A549 (cell line): ENCODE measurements around the gene ZNF558. TPM values are rescaled to one million over a fixed set of nuclear protein-coding genes. Genes with fewer than 3 reads are reported as not detected.
"Not testable (repeated sequence)": the region's sequence is repeated elsewhere in the genome, so short reads cannot be mapped to it uniquely, and the experiment has no call there.

ENCODE experiments used
- ATAC-seq, 2 experiments: fragments of 200-7000 bp in 1 of 2; fragments of >200 bp in 1 of 2; cut with Nextera tagmentation in 1 of 2; cut with Tn5 transposase in 1 of 2; 3 replicates each; pipeline versions ENCODE4 v1.8.0 to v1.9.1; 2018 to 2020; ENCODE audit warnings: mild to moderate bottlenecking in 1 of 2, moderate library complexity in 1 of 2
- CTCF ChIA-PET: fragments of 300-600 bp; sonication (Branson Sonifier 250); formaldehyde crosslinking; extraction: SDS; loops from one replicate; lab custom pipeline; 2021; ENCODE audit warnings: antibody characterized with exemption, inconsistent platforms; lab: Yijun Ruan, JAX
- POLR2A ChIA-PET: fragments of 350-600 bp; formaldehyde crosslinking; extraction: SDS; loops from one replicate; lab custom pipeline; 2021; ENCODE audit warnings: antibody characterized with exemption, inconsistent platforms; lab: Yijun Ruan, JAX
- DNase-seq, 2 experiments: peaks; one replicate each; pipeline versions ENCODE4 v3.0.0 to v3.0.0-alpha.2; 2011 to 2016; ENCODE audit warnings: low read depth in 1 of 2, low spot score in 1 of 2
- FAIRE-seq: peaks from 2 replicates; lab custom pipeline; 2011; peaks lifted over from hg19 to GRCh38; lab: Jason Lieb, UNC
- H3K27ac ChIP-seq, 2 experiments: fragments of >200 bp; sonication (Bioruptor Twin); formaldehyde crosslinking; 3 replicates each; pipeline ENCODE4 v1.5.1; 2016 to 2017
- H3K4me1 ChIP-seq: fragments of >200 bp; sonication (Bioruptor Twin); formaldehyde crosslinking; 3 replicates; pipeline ENCODE4 v1.6.1; 2016
- H3K4me2 ChIP-seq: fragments of >200 bp; sonication (Bioruptor Twin); formaldehyde crosslinking; 3 replicates; pipeline ENCODE4 v1.6.1; 2016
- H3K4me3 ChIP-seq: fragments of >200 bp; sonication (Bioruptor Twin); formaldehyde crosslinking; 3 replicates; pipeline ENCODE4 v1.5.1; 2016
- H3K9me3 ChIP-seq: fragments of >200 bp; sonication (Bioruptor Twin); formaldehyde crosslinking; 3 replicates; pipeline ENCODE4 v1.6.1; 2016
- CBX8 ChIP-seq: fragments of 200-600 bp; sonication (generic); IDR thresholded peaks from 2 replicates; pipeline ENCODE4 v1.6.1; 2016
- CHD2 ChIP-seq: fragments of 150-350 bp; IDR thresholded peaks from 2 replicates; pipeline ENCODE4 v1.6.1; 2014; ENCODE audit warnings: low read length; ENCODE audit not compliant: partially characterized antibody
- CHD4 ChIP-seq: fragments of 200-600 bp; sonication (generic); IDR thresholded peaks from 2 replicates; pipeline ENCODE4 v1.6.1; 2016; ENCODE audit warnings: antibody characterized with exemption, mild to moderate bottlenecking, borderline replicate concordance
- ELK1 ChIP-seq: fragments of 150-350 bp; IDR thresholded peaks from 2 replicates; pipeline ENCODE4 v1.6.1; 2014; ENCODE audit warnings: low read depth, mild to moderate bottlenecking, low read length
- GATA3 ChIP-seq: IDR thresholded peaks from 2 replicates; pipeline ENCODE4 v1.6.1; 2012; ENCODE audit warnings: borderline replicate concordance
- KDM1A ChIP-seq: fragments of 200-600 bp; sonication (generic); IDR thresholded peaks from 2 replicates; pipeline ENCODE4 v1.6.1; 2016; ENCODE audit warnings: low read depth, mild to moderate bottlenecking
- MAFK ChIP-seq: fragments of 450-650 bp; IDR thresholded peaks from 2 replicates; pipeline ENCODE4 v1.6.1; 2014; ENCODE audit not compliant: partially characterized antibody
- MAZ ChIP-seq: fragments of 150-350 bp; IDR thresholded peaks from 2 replicates; pipeline ENCODE4 v1.6.1; 2014; ENCODE audit warnings: antibody characterized with exemption, low read depth, low read length, borderline replicate concordance
- NFE2L2 ChIP-seq: fragments of 150-350 bp; conservative IDR thresholded peaks from 2 replicates; pipeline ENCODE4 v1.6.1; 2014; ENCODE audit warnings: low read length
- POLR2A ChIP-seq: IDR thresholded peaks from 2 replicates; pipeline ENCODE4 v1.6.1; 2012; ENCODE audit warnings: mild to moderate bottlenecking, low read length
- RCOR1 ChIP-seq: fragments of 150-350 bp; IDR thresholded peaks from 2 replicates; pipeline ENCODE4 v1.6.1; 2014; ENCODE audit warnings: antibody characterized with exemption, low read length, low read depth
- SREBF2 ChIP-seq: fragments of 450-650 bp; IDR thresholded peaks from 2 replicates; pipeline ENCODE4 v1.6.1; 2014; ENCODE audit warnings: mild to moderate bottlenecking, moderate library complexity
- TP53 ChIP-seq: fragments of 250-450 bp; sonication (Bioruptor Pico); IDR thresholded peaks from 2 replicates; pipeline ENCODE4 v1.5.0; 2021; ENCODE audit warnings: mild to moderate bottlenecking, moderate library complexity
- ZFP36 ChIP-seq: fragments of 450-650 bp; IDR thresholded peaks from 2 replicates; pipeline ENCODE4 v1.6.1; 2014; ENCODE audit warnings: borderline replicate concordance; ENCODE audit not compliant: partially characterized antibody
- WGBS: methylation state at CpG from one replicate; pipeline ENCODE4 v1.1.6; 2017; ENCODE audit errors: missing lambda C conversion rate; 5-methylcytosine and 5-hydroxymethylcytosine counted together
- polyA plus RNA-seq, 4 experiments: library from polyadenylated mRNA; depleted of rRNA in 3 of 4; stranded (reverse); fragments of >200 nt; fragmentation: RNase III in 1 of 4; extraction: RNeasy Plus Mini Kit Qiagen cat#74134 plus additional on column Dnase treatment in 1 of 4; gene quantifications; 2 replicates in 3 of 4; 3 replicates in 1 of 4; pipeline ENCODE4 v1.2.3, GENCODE V29; 2011 to 2017
- small RNA-seq, 6 experiments: library from RNA; depleted of rRNA; stranded (forward); fragments of <200 nt; gene quantifications; one replicate each; pipeline ENCODE3, GENCODE V24; 2012

Gene ZNF558
- polyA plus RNA-seq, 2 of the 4 experiments (the other 2 are of a cell fraction): 8.8 to 30.9 TPM

- TF ChIP-seq GATA3: no peak
These were observed 25.4 kb downstream of the ZNF558 start (continued) for GRCh38 chr19:8806661-8807060.

DNA sequence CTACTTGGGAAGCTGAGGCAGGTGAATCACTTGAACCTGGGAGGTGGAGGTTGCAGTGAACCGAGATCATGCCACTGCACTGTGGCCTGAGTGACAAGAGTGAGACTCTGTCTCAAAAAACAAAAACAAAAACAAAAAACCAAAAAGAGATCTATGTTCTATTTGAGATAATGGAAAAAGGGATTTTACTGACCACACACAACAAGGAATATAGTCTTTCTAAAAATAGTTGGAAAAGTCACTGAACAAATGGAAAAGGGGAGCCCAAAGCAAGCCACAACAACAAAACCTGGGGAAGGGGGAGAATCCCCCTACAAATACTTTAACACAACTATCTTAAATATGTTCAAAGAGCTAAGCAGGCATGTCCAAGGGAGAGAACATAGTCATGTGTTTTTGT is 37.3 kb downstream of the ZNF558 start:
- WGBS: 0% methylated on average over 1 of the region's 1 CpG
- POLR2A ChIA-PET: no interaction called here
- CTCF ChIA-PET: no interaction called here

DNA sequence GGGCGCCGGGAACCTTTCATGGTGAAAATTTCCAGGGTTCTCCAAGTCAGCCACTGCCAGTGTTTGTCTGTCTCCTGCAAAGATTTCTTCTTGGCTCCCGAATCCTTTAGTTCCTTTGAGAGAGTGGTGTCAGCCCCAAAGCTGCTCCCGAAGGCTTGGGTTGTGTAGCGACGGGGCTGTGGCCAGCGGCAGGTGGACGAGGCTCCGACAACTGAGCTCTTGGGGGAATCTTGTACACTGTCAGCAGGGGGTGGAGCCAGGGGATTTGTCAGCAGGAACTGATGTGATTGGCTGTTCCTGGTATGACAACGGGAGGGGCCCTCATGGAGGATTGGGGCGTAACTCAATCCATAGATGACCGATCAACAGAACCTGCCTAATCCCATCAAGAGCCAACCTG is 58.5 kb downstream of the ZNF558 start:
- H3K27ac ChIP-seq, DNase-seq, H3K4me1 ChIP-seq, H3K9me3 ChIP-seq, ATAC-seq, FAIRE-seq, POLR2A ChIA-PET, CTCF ChIA-PET, H3K4me3 ChIP-seq, H3K4me2 ChIP-seq: not testable (repeated sequence)
- no CpG with 5 or more reads among the region's 12 CpGs for WGBS

More for the DNA sequence above, 37.3 kb downstream of the ZNF558 start:
- Histone ChIP-seq H3K4me2 (no peak overlapping the region), H3K4me1 (no peaks in the 10 kb centered on the region), H3K9me3 (peaks cover 12% of the 10 kb centered on the region; the same call in 1 of the 3 replicates), H3K27ac (no peak overlapping the region), H3K4me3 (no peak overlapping the region)
- DNase-seq (no peak), FAIRE-seq (no peak), ATAC-seq (no peak)
- TF ChIP-seq CHD2: no peak
- TF ChIP-seq TP53 (CRISPR knock-in tag): no peak
- TF ChIP-seq SREBF2: no peak
- no peak for TF ChIP-seq CBX8
- TF ChIP-seq MAFK: no peak
- no peak for TF ChIP-seq ZFP36
- no peak for TF ChIP-seq MAZ
- TF ChIP-seq RCOR1: no peak
- no peak for TF ChIP-seq CHD4
- TF ChIP-seq POLR2A: no peak
- TF ChIP-seq NFE2L2: no peak
- TF ChIP-seq ELK1: no peak
- no peak for TF ChIP-seq KDM1A

GRCh38 chr19:8769265-8769664 is 62.8 kb downstream of the ZNF558 start:
- H3K4me1 ChIP-seq, H3K27ac ChIP-seq, POLR2A ChIA-PET, H3K4me2 ChIP-seq, H3K9me3 ChIP-seq, ATAC-seq, FAIRE-seq, CTCF ChIA-PET, H3K4me3 ChIP-seq, DNase-seq: not testable (repeated sequence)
- 29% methylated on average over 4 of the region's 8 CpGs for WGBS

DNA sequence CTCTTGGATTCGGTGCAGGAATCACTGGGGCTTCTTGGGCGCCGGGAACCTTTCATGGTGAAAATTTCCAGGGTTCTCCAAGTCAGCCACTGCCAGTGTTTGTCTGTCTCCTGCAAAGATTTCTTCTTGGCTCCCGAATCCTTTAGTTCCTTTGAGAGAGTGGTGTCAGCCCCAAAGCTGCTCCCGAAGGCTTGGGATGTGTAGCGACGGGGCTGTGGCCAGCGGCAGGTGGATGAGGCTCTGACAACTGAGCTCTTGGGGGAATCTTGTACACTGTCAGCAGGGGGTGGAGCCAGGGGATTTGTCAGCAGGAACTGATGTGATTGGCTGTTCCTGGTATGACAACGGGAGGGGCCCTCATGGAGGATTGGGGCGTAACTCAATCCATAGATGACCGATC is 64.8 kb downstream of the ZNF558 start:
- WGBS: 50% methylated on average over 5 of the region's 11 CpGs
- ATAC-seq, CTCF ChIA-PET, H3K4me2 ChIP-seq, H3K4me1 ChIP-seq, FAIRE-seq, POLR2A ChIA-PET, H3K9me3 ChIP-seq, DNase-seq, H3K27ac ChIP-seq, H3K4me3 ChIP-seq: not testable (repeated sequence)

Small RNA genes within 50 kb of the gene (small RNA-seq; reads per million reads assigned to genes)
- 0 reads per million in 6 experiments for gene AC012616.1

Other genes starting within 250 kb of the ZNF558 start
- 26.7 and 33.2 TPM in 2 replicates for gene ADAMTS10, start 221.6 kb downstream of the ZNF558 start, polyA plus RNA-seq (2011; rRNA removed)
- 39.0 to 73.0 TPM (median 49.3 TPM) in 3 replicates for gene ADAMTS10, start 221.6 kb downstream of the ZNF558 start, polyA plus RNA-seq (2017; fragmentation: RNase III; extraction: RNeasy Plus Mini Kit Qiagen cat#74134 plus additional on column Dnase treatment)
- not detected in 2 replicates for gene NFILZ, start 201.7 kb downstream of the ZNF558 start, polyA plus RNA-seq (2011; rRNA removed)
- gene NFILZ, start 201.7 kb downstream of the ZNF558 start, polyA plus RNA-seq (2017; fragmentation: RNase III; extraction: RNeasy Plus Mini Kit Qiagen cat#74134 plus additional on column Dnase treatment): not detected in 3 replicates
- not detected in 2 replicates for gene ACTL9, start 133.5 kb downstream of the ZNF558 start, polyA plus RNA-seq (2011; rRNA removed)
- not detected in 3 replicates for gene ACTL9, start 133.5 kb downstream of the ZNF558 start, polyA plus RNA-seq (2017; fragmentation: RNase III; extraction: RNeasy Plus Mini Kit Qiagen cat#74134 plus additional on column Dnase treatment)
- gene OR2Z1, start 110.7 kb downstream of the ZNF558 start, polyA plus RNA-seq (2011; rRNA removed): not detected in 2 replicates
- gene OR2Z1, start 110.7 kb downstream of the ZNF558 start, polyA plus RNA-seq (2017; fragmentation: RNase III; extraction: RNeasy Plus Mini Kit Qiagen cat#74134 plus additional on column Dnase treatment): not detected in 3 replicates
- gene MBD3L1, start 73 bp upstream of the ZNF558 start, polyA plus RNA-seq (2011; rRNA removed): not detected in 2 replicates
- gene MBD3L1, start 73 bp upstream of the ZNF558 start, polyA plus RNA-seq (2017; fragmentation: RNase III; extraction: RNeasy Plus Mini Kit Qiagen cat#74134 plus additional on column Dnase treatment): not detected in 3 replicates
- gene MUC16, start 178.1 kb upstream of the ZNF558 start, polyA plus RNA-seq (2011; rRNA removed): 0.23 and 0.67 TPM in 2 replicates
- 0.01 to 0.03 TPM in 2 of 3 replicates, not detected in the other for gene MUC16, start 178.1 kb upstream of the ZNF558 start, polyA plus RNA-seq (2017; fragmentation: RNase III; extraction: RNeasy Plus Mini Kit Qiagen cat#74134 plus additional on column Dnase treatment)